HCT116 (cell line): ENCODE results near the gene EFCAB13.

ENCODE experiments used
- CTCF ChIP-seq, 3 experiments: fragments of 200-600 bp in 1 of 3; sonication (generic) in 1 of 3; IDR thresholded peaks in 2 of 3; conservative IDR thresholded peaks in 1 of 3; 2 replicates each; pipeline ENCODE4 v1.5.1; 2012 to 2017; ENCODE audit warnings: low read depth in 2 of 3, low read length in 2 of 3, antibody characterized with exemption in 1 of 3, borderline replicate concordance in 1 of 3, control low read depth in 1 of 3, mild to moderate bottlenecking in 1 of 3, mixed read lengths in 1 of 3, mixed run types in 1 of 3, moderate library complexity in 1 of 3; ENCODE audit not compliant: insufficient read depth in 1 of 3
- EZH2 ChIP-seq: fragments of 200-600 bp; sonication (generic); IDR thresholded peaks from 2 replicates; pipeline ENCODE4 v1.6.1; 2017; ENCODE audit warnings: antibody characterized with exemption, mixed run types
- FOSL1 ChIP-seq: IDR thresholded peaks from 2 replicates; pipeline ENCODE4 v1.6.1; 2012; ENCODE audit warnings: low read depth
- JUND ChIP-seq: IDR thresholded peaks from 2 replicates; pipeline ENCODE4 v1.6.1; 2012
- MAX ChIP-seq: IDR thresholded peaks from 2 replicates; pipeline ENCODE4 v1.6.1; 2012
- POLR2A ChIP-seq: IDR thresholded peaks from 2 replicates; pipeline ENCODE4 v1.7.0; 2011; ENCODE audit warnings: borderline replicate concordance; ENCODE audit not compliant: insufficient read depth, insufficient read length; ENCODE audit errors: extremely low read depth
- YY1 ChIP-seq: IDR thresholded peaks from 2 replicates; pipeline ENCODE4 v1.6.1; 2011; ENCODE audit warnings: low read length, low read depth, moderate library complexity, mild to moderate bottlenecking; ENCODE audit not compliant: insufficient replicate concordance; ENCODE audit errors: extremely low read depth
- ZNF274 ChIP-seq: fragments of 200-500 bp; sonication (Bioruptor generic); IDR thresholded peaks from 2 replicates; pipeline ENCODE4 v1.6.1; 2014; ENCODE audit warnings: mild to moderate bottlenecking, low read depth, low read length, inconsistent platforms

- no peak for TF ChIP-seq CTCF (IDR thresholded peaks at IDR 0.05 in 2 of 3, conservative IDR thresholded peaks at IDR 0.05 in 1 of 3; ENCODE audit: borderline replicate concordance in 1 of 3, insufficient read depth in 1 of 3, low read depth in 2 of 3, low read length in 2 of 3)
- TF ChIP-seq POLR2A: no peak
- no peak for TF ChIP-seq MAX
- no peak for TF ChIP-seq JUND
- no peak for TF ChIP-seq EZH2
- no peak for TF ChIP-seq FOSL1
- no peak for TF ChIP-seq YY1
- TF ChIP-seq ZNF274: no peak
Observed at GRCh38 chr17:47276444-47276843, 47.3 kb upstream of the EFCAB13 start.
